Measurements from ENCODE around the gene ATP2A2.

- no peak for TF ChIP-seq EZH2 (IDR thresholded peaks at IDR 0.05; ENCODE audit: borderline replicate concordance, insufficient read depth, low read depth, low read length, poor library complexity, severe bottlenecking)
- TF ChIP-seq CTCF (IDR thresholded peaks at IDR 0.05) = no peak
These were observed 18.3 kb upstream of the ATP2A2 start for GRCh38 chr12:110262442-110263388.

Data from B cell (primary cell).